SK-N-MC (cell line): ENCODE measurements around the gene FBXO17.

Experiments used
- DNase-seq: peaks from one replicate; pipeline ENCODE4 v3.0.0-alpha.2; 2011; ENCODE audit warnings: low read depth, low spot score
- H3K27ac ChIP-seq: fragments of 200-600 bp; sonication (generic); 2 replicates; pipeline ENCODE4 v1.5.1; 2016; ENCODE audit warnings: mixed run types
- H3K36me3 ChIP-seq: fragments of 200-600 bp; sonication (generic); 2 replicates; pipeline ENCODE4 v1.6.1; 2017; ENCODE audit warnings: antibody characterized with exemption, low read length, mixed read lengths; ENCODE audit not compliant: insufficient read depth
- H3K4me3 ChIP-seq: fragments of 200-600 bp; sonication (generic); 2 replicates; pipeline ENCODE4 v1.5.1; 2016
- H3K9ac ChIP-seq: fragments of 200-600 bp; sonication (generic); 2 replicates; pipeline ENCODE4 v1.8.0; 2017; ENCODE audit warnings: mixed run types, mixed read lengths; ENCODE audit not compliant: insufficient read length
- H3K9me3 ChIP-seq: fragments of 200-600 bp; sonication (generic); 2 replicates; pipeline ENCODE4 v1.6.1; 2017; ENCODE audit warnings: low read depth, mild to moderate bottlenecking, antibody characterized with exemption, low read length, moderate library complexity, mixed read lengths
- EZH2 ChIP-seq: fragments of 200-600 bp; sonication (generic); IDR thresholded peaks from one replicate; pipeline ENCODE4 v1.6.1; 2017; ENCODE audit warnings: antibody characterized with exemption
- FOXP2 ChIP-seq: optimal IDR thresholded peaks from 2 replicates; pipeline ENCODE3; 2011; ENCODE audit warnings: mild to moderate bottlenecking, moderate library complexity; ENCODE audit not compliant: insufficient read depth; ENCODE audit errors: extremely low read length, control extremely low read depth
- POLR2AphosphoS5 ChIP-seq: IDR thresholded peaks from 2 replicates; pipeline ENCODE4 v1.6.1; 2012; ENCODE audit warnings: mild to moderate bottlenecking, low read depth, low read length, borderline replicate concordance

The FBXO17 gene

DNA sequence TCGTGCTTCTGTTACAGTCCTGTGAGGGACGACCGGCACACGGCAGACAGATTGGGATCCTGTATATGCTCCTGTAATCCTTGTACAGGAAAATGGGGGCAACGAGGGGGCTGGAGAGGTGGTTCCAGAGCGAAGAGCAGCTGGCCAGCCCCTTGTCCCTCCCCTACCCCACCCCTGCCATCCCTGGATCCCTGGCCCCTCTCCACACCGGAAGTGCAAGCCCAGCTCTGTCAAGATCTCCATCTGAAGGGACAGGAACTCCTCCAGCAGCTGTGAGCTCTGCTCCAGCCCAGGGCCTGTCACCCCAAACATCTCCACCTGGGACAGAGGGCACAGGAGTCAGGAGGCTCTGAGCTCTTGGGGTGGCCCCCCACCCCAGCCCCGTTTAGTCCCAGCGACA lies 58.0 kb downstream of the FBXO17 start:
- Histone ChIP-seq H3K36me3 (peaks cover 13% of the 10 kb centered on the region), H3K9me3 (no peaks in the 10 kb centered on the region), H3K27ac (no peak overlapping the region), H3K9ac (no peak overlapping the region), H3K4me3 (no peak overlapping the region)
- DNase-seq, result no peak
- no peak for TF ChIP-seq FOXP2
- no peak for TF ChIP-seq EZH2
- TF ChIP-seq POLR2AphosphoS5, result no peak

DNA sequence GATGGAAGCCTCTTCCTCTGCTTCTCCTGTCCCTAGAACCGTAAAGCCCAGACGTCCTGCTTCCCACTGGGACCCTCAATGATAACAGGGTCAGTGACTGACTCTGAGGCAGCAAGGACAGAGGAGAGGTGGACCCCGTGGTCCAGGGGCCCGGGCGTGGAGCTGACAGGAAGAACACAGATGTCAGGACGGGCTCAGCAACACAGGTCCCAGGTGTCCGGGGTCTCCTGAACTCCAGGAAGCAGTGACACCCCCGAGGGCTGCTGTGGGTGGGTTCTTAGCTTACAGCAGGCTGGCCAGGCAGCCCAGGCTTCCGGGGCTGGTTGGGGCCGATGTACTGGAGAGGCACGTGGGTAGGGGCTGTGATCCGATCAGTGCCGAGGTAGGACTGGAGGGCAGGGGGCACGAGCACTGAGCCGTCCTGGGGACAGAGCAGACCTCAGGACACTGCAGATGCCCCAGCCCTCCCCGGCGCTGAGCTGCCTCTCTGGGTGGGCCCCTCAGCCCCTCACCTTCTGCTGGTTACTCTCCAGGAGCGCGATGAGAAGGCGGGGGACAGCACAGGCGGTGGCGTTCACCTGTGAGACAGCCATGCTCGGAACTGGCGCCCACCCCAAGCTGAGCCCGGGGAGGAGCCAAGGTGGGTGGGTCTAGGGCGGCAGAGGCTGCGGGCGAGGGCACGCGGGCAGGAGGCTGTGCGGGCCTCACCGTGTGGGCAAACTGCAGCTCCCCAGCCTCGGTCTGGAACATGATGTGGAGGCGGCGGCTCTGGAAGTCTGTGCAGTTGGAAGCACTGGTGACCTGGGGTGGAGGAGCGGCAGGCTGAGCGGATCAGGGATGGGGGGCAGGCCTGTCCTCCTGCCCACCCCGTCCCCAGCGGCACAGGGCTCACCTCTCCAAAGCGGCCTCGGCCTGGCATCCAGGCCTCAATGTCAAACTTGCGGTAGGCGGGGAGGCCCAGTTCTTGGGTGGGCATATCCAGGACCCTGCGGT lies 59.9 kb downstream of the FBXO17 start:
- Histone ChIP-seq H3K27ac (no peak overlapping the region), H3K4me3 (no peak overlapping the region), H3K36me3 (no peaks in the 10 kb centered on the region), H3K9me3 (no peaks in the 10 kb centered on the region), H3K9ac (no peak overlapping the region)
- DNase-seq, result no peak
- no peak for TF ChIP-seq POLR2AphosphoS5
- TF ChIP-seq EZH2, result no peak
- no peak for TF ChIP-seq FOXP2

- DNase-seq, result no peak
- no peaks in the 10 kb centered on the region for H3K9me3 ChIP-seq
- no peaks in the 10 kb centered on the region for H3K36me3 ChIP-seq
- TF ChIP-seq EZH2 (no peak), FOXP2 (no peak), POLR2AphosphoS5 (no peak)
- H3K27ac ChIP-seq, result no peak overlapping the region
- H3K9ac ChIP-seq, result no peak overlapping the region
- H3K4me3 ChIP-seq, result no peak overlapping the region
These were observed 61.6 kb downstream of the FBXO17 start for GRCh38 chr19:38913958-38914357.

DNA sequence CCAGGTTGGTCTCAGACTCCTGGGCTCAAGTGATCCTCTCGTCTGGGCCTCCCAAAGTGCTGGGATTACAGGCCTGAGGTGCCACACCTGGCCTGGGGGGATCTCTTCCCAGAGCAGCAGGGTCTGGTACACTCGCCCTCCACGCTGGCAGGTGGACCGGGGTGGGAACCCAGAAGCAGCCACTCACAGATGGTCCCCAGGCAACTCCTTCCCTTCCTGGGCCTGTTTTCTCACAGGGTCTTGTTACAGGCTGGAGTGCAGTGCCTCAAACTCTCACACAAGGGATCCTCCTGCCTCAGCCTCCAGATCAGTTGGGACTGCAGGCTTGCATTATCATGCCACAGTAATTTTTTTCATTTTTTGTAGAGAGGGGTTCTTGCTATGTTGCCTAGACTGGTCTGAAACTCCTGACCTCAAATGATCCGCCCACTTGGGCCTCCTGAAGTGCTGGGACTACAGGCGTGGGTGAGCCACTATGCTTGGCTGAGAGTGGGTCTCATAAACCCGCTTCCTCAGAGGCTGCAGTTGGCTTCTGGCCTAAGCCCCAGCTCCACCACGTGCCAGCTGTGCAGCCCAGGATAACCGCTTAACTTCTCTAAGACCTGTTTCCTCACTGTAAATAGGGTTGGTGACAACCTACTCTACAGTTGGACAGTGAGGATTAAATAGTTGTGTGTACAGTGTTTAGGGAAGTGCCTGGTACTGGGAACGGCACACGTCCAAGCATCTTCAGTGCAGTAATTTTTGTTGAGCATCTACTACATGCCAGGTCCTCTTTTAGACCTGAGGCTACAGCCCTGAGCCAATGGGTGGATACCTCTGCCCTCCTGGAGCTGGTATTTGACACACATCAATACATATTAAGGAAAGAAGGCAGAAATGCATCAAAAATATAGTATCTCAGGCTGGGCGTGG lies 62.7 kb downstream of the FBXO17 start:
- Histone ChIP-seq H3K27ac (no peak overlapping the region), H3K9me3 (no peaks in the 10 kb centered on the region), H3K4me3 (no peak overlapping the region), H3K36me3 (no peaks in the 10 kb centered on the region; the same call in 1 of the 2 replicates), H3K9ac (no peak overlapping the region)
- no peak for DNase-seq
- no peak for TF ChIP-seq POLR2AphosphoS5
- TF ChIP-seq EZH2, result no peak

DNA sequence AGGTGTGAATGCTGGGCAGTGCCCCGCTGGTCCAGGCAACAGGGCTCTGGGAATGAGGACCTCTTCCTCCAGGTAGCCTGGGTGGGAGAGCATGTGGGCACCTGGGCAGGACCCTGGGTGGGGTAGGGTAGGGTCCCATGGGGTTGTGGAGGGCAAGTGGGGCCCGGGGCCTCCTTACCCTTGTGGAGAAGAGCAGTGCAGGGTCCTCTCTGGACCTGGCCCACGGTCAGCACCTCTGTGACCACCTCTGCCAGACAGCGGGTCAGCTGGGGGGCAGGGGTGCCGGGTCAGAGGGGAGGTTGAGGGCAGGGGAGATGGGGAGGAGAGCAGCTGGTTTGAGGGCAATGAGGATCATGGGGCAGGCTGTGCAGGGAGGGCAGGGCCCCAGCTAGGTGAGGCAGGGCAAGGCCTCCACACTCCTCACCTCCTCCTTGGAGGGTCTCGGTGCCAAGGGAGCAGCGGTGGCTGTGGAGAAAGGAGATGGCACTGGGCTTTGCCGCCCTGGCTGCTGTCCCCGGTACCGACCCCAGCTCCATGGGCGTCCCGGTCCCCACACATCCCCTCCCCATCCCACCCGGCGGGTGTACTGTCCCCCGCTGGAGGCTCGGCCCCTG lies 64.0 kb downstream of the FBXO17 start:
- DNase-seq, result no peak
- TF ChIP-seq EZH2 (no peak), POLR2AphosphoS5 (no peak), FOXP2 (no peak)
- peaks cover 11% of the 10 kb centered on the region; the same call in 1 of the 2 replicates for H3K36me3 ChIP-seq
- no peak overlapping the region for H3K27ac ChIP-seq
- no peaks in the 10 kb centered on the region for H3K9me3 ChIP-seq
- no peak overlapping the region for H3K9ac ChIP-seq
- no peak overlapping the region for H3K4me3 ChIP-seq

GRCh38 chr19:38910488-38910887 lies 65.1 kb downstream of the FBXO17 start:
- Histone ChIP-seq H3K9ac (no peak overlapping the region), H3K9me3 (no peaks in the 10 kb centered on the region), H3K36me3 (peaks cover 14% of the 10 kb centered on the region; the same call in 1 of the 2 replicates), H3K27ac (no peak overlapping the region), H3K4me3 (no peak overlapping the region)
- TF ChIP-seq FOXP2 (no peak), POLR2AphosphoS5 (no peak), EZH2 (no peak)
- DNase-seq, result no peak

DNA sequence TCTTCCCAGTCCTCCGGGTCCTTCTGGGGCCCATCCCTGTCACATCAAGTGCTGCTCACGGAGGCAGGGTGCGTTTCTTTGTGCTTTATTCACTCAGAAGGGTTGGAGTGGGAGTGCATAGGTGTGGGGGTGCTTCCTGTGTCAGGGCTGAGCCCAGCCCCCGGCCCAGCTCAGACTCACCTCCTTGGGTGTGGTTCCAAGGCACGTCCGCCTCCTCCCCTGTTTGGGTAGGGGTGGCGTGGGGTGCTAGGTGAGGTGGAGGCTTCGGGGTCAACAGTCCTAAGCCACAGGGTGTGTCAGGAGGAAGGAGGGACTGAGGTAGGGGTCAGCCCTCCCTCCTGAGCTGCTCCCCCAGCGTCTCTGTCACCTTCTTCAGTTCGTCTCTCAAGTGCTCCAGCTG lies 66.6 kb downstream of the FBXO17 start:
- TF ChIP-seq POLR2AphosphoS5 (no peak; the same call in 1 of the 2 replicates), FOXP2 (no peak), EZH2 (no peak)
- Histone ChIP-seq H3K36me3 (peaks cover 24% of the 10 kb centered on the region; the same call in 1 of the 2 replicates), H3K27ac (no peak overlapping the region), H3K9ac (no peak overlapping the region), H3K9me3 (no peaks in the 10 kb centered on the region), H3K4me3 (no peak overlapping the region)
- no peak for DNase-seq

DNA sequence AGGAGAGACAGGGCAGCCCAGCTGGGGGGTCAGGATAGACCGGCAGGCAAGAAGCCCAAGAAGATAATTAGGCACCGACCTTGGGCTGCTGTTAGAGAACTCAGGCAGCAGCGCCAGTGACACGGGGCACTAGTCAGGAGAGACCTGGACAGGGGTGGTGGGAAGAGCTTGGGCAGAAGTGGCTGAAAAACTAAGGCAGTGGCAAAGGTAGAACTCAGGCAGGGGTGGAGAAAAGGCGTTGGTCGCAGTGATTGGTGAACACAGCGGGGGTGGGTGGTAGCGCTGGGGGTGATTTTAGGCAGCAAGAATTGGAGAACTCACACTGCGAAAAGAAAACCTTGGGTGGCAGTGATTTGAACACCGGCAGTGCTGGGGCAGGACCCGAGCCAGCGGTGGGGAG lies 67.9 kb downstream of the FBXO17 start:
- TF ChIP-seq FOXP2 (no peak), EZH2 (no peak), POLR2AphosphoS5 (no peak)

More for the DNA sequence above, 67.9 kb downstream of the FBXO17 start:
- H3K9me3 ChIP-seq, result no peaks in the 10 kb centered on the region
- H3K4me3 ChIP-seq, result no peak overlapping the region
- H3K36me3 ChIP-seq, result peaks cover 24% of the 10 kb centered on the region; the same call in 1 of the 2 replicates
- H3K27ac ChIP-seq, result no peak overlapping the region
- no peak for DNase-seq
- no peak overlapping the region for H3K9ac ChIP-seq
